Measurements from ENCODE around the gene WASHC4. TPM values are rescaled to one million over a fixed set of nuclear protein-coding genes. Genes with fewer than 3 reads are reported as not detected.
A peak's percentile ranks its signal among the peaks of the same experiment; 100 is the strongest.

The WASHC4 gene, protein sequence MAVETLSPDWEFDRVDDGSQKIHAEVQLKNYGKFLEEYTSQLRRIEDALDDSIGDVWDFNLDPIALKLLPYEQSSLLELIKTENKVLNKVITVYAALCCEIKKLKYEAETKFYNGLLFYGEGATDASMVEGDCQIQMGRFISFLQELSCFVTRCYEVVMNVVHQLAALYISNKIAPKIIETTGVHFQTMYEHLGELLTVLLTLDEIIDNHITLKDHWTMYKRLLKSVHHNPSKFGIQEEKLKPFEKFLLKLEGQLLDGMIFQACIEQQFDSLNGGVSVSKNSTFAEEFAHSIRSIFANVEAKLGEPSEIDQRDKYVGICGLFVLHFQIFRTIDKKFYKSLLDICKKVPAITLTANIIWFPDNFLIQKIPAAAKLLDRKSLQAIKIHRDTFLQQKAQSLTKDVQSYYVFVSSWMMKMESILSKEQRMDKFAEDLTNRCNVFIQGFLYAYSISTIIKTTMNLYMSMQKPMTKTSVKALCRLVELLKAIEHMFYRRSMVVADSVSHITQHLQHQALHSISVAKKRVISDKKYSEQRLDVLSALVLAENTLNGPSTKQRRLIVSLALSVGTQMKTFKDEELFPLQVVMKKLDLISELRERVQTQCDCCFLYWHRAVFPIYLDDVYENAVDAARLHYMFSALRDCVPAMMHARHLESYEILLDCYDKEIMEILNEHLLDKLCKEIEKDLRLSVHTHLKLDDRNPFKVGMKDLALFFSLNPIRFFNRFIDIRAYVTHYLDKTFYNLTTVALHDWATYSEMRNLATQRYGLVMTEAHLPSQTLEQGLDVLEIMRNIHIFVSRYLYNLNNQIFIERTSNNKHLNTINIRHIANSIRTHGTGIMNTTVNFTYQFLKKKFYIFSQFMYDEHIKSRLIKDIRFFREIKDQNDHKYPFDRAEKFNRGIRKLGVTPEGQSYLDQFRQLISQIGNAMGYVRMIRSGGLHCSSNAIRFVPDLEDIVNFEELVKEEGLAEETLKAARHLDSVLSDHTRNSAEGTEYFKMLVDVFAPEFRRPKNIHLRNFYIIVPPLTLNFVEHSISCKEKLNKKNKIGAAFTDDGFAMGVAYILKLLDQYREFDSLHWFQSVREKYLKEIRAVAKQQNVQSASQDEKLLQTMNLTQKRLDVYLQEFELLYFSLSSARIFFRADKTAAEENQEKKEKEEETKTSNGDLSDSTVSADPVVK
- total RNA-seq (99.8 and 123 TPM in 2 replicates), polyA plus RNA-seq (22.0 and 30.4 TPM in 2 replicates), polyA minus RNA-seq (108 and 122 TPM in 2 replicates), Bru-seq, nascent RNA (percentile 99 among the genes with signal in this experiment), BruChase-seq, experiment 1, labeled RNA remaining after a 6-hour chase (percentile 95 among the genes with signal in this experiment), BruChase-seq, experiment 2, labeled RNA remaining after a 2-hour chase (percentile 99 among the genes with signal in this experiment)
- 28.0 and 29.5 TPM in 2 replicates for polyA plus RNA-seq (2011; cell fraction: cytosol; rRNA removed)
- 130 and 182 TPM in 2 replicates for polyA plus RNA-seq (2011; cell fraction: nucleus; rRNA removed)
- 58.0 and 64.6 TPM in 2 replicates for polyA plus RNA-seq (2012)
- polyA minus RNA-seq (2011; cell fraction: cytosol; rRNA and poly(A)+ RNA removed), result 25.2 TPM
- 282 and 380 TPM in 2 replicates for polyA minus RNA-seq (2011; cell fraction: nucleus; rRNA and poly(A)+ RNA removed)
- long read RNA-seq, full-length matches to known transcripts, result 82 of 133 reads
- long read RNA-seq, partial matches to known transcripts, result 12 of 133 reads
- long read RNA-seq, other reads (novel, unspliced or antisense), result 39 of 133 reads

DNA sequence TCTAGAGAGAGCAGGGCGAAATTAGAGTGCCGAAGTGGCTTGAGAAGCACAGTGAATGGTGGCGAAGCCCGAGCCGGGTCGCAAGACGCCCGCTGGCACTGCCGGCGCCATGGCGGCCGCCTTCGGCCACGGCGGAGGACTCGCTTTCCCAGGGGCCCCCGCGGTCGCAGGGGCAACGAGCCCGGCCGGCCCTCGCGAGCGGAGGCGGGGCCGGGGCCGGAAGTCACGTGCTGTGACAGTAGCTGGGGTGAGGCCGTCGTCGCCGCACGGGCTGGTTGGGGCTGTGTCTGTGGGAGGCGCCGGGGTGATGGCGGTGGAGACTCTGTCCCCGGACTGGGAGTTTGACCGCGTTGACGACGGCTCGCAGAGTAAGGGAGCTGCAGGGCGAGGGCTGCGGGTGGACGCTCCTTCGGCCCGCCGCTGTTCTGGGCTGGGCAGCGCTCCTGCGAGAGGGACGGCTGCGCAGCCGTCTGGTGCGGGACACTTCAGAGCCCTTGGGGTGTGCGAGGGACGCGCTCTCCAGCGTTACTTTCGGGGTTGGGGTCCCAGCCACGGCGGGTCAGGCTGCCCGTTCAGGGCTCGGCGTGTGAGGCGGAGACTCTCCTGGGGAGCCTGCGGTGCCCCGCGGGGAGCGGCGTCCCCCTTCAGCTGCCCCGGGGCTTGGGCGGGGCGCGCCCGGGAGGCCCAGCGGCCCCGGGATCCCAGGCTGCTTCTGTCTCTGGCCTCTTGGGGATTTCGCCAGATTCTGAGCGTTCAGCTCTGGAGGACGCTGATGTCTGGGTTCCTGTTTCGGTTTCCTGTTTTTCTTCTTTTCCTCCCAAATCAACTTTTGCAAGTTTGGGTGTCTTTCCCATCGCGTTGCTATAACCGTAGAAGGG lies at the start of gene WASHC4:
WASHC4 (plus strand) TSS at position 238 of the 878 bp plus-strand sequence; CDS start at position 308, 70 bp downstream.
- peaks cover 0 to 5% of the 10 kb centered on the region in 2 experiments for H3K36me3 ChIP-seq (ENCODE audit: control insufficient read depth in 2 of 2, extremely low read depth in 1 of 2, insufficient read depth in 2 of 2, low read length in 2 of 2)
- peak within 1 kb of the TSS; percentile 83 for H3K9ac ChIP-seq (replicated peaks; ENCODE audit: extremely low read depth, insufficient read depth, low read length)
- H3K4me2 ChIP-seq (ENCODE audit: insufficient read depth, low read length), result peak within 1 kb of the TSS; percentile 98
- dilution Hi-C loops (cut with MboI; ENCODE audit: extremely low pct_ligation_motif_present, low sequenced_read_pairs), result no loop called here
- no peaks in the 10 kb centered on the region for H3K9me3 ChIP-seq (replicated peaks; ENCODE audit: control insufficient read depth, insufficient read depth, low read length)
- no peak for TF ChIP-seq GATA2 (IDR thresholded peaks at IDR 0.05; ENCODE audit: insufficient read depth, insufficient read length, low read depth, low read length)
- TF ChIP-seq EZH2 (IDR thresholded peaks at IDR 0.05; ENCODE audit: borderline replicate concordance, low read depth, low read length, severe bottlenecking), result no peak
- TF ChIP-seq JUN (IDR thresholded peaks at IDR 0.05; ENCODE audit: borderline replicate concordance, insufficient read depth, insufficient read length, low read depth), result no peak
- TF ChIP-seq, protein P1, sequence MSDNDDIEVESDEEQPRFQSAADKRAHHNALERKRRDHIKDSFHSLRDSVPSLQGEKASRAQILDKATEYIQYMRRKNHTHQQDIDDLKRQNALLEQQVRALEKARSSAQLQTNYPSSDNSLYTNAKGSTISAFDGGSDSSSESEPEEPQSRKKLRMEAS (IDR thresholded peaks at IDR 0.05; ENCODE audit: insufficient read depth, insufficient read length), result peak; percentile 97
- peak; percentile 60 for TF ChIP-seq MYC (IDR thresholded peaks at IDR 0.05; ENCODE audit: low read depth, low read length)
- peak; percentile 99 for TF ChIP-seq POLR2A (IDR thresholded peaks at IDR 0.05; ENCODE audit: low read depth, low read length)
- TF ChIP-seq, protein P2, sequence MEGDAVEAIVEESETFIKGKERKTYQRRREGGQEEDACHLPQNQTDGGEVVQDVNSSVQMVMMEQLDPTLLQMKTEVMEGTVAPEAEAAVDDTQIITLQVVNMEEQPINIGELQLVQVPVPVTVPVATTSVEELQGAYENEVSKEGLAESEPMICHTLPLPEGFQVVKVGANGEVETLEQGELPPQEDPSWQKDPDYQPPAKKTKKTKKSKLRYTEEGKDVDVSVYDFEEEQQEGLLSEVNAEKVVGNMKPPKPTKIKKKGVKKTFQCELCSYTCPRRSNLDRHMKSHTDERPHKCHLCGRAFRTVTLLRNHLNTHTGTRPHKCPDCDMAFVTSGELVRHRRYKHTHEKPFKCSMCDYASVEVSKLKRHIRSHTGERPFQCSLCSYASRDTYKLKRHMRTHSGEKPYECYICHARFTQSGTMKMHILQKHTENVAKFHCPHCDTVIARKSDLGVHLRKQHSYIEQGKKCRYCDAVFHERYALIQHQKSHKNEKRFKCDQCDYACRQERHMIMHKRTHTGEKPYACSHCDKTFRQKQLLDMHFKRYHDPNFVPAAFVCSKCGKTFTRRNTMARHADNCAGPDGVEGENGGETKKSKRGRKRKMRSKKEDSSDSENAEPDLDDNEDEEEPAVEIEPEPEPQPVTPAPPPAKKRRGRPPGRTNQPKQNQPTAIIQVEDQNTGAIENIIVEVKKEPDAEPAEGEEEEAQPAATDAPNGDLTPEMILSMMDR (IDR thresholded peaks at IDR 0.05; ENCODE audit: extremely low read depth in 1 of 2, insufficient read depth in 1 of 2, low read depth in 1 of 2, low read length in 2 of 2), result peak in 1 of 2 donors; percentile 7
- no peak for TF ChIP-seq FOS (IDR thresholded peaks at IDR 0.05; ENCODE audit: borderline replicate concordance, insufficient read depth, low read length)
- peak; percentile 99 for TF ChIP-seq POLR2AphosphoS5 (IDR thresholded peaks at IDR 0.05; ENCODE audit: insufficient read depth, low read depth, low read length)
- peaks cover 1% of the 10 kb centered on the region for H4K20me1 ChIP-seq (replicated peaks; ENCODE audit: control insufficient read depth, extremely low read depth, insufficient read depth, low read length)
- no peaks in the 10 kb centered on the region for H3K9me1 ChIP-seq (replicated peaks; ENCODE audit: control insufficient read depth, extremely low read depth, insufficient read depth, low read length)
- peaks cover 49% of the 10 kb centered on the region for H3K79me2 ChIP-seq (ENCODE audit: control insufficient read depth, insufficient read depth, low read length)
- peak within 1 kb of the TSS; percentile 68 for H3K27ac ChIP-seq (ENCODE audit: insufficient read depth, low read depth, low read length)
- POLR2A ChIA-PET, result interaction anchor here (0.6 to 1.6 kb wide), 4 partner anchors 128 to 969 kb away, joined by 3 to 5 read pairs (median 4); partner anchors contain the start of genes APPL2 and NFYB
- H2AFZ ChIP-seq (ENCODE audit: low read depth, low read length), result peak within 1 kb of the TSS; percentile 90
- peaks cover 24% of the 10 kb centered on the region for H3K4me1 ChIP-seq (ENCODE audit: control insufficient read depth, extremely low read depth, insufficient read depth, low read length)
- peak; percentile 77 for FAIRE-seq
- H3K27me3 ChIP-seq (ENCODE audit: control insufficient read depth in 2 of 2, insufficient read depth in 2 of 2, low read length in 2 of 2), result no peaks in the 10 kb centered on the region
- peak; percentile 94 for DNase-seq (ENCODE audit: low read depth, low spot score)
- intact Hi-C loops (cut with micrococcal nuclease), result loop anchor here (2.0 to 5.0 kb wide), 4 partner anchors 23 to 905 kb away; partner anchors contain the start of genes ALDH1L2 and EID3
- CTCF ChIA-PET, result interaction anchor here (1.3 to 3.5 kb wide), 5 partner anchors 9 to 726 kb away, joined by 3 to 13 read pairs (median 5); partner anchors contain the start of gene ALDH1L2
- BruUV-seq (replicated peaks), result no TSS peak
- peak within 1 kb of the TSS; percentile 94 to 99 (median 96) for H3K4me3 ChIP-seq (replicated peaks in 1 of 3; ENCODE audit: insufficient read depth in 1 of 3, low read depth in 1 of 3, low read length in 3 of 3)
